Gastroesophageal sphincter (tissue), 3 donors: Measurements from ENCODE around the gene NDOR1.

Experiments
- EP300 ChIP-seq: sonication (generic); formaldehyde crosslinking; IDR thresholded peaks from one replicate; pipeline ENCODE4 v1.6.1; 2017; ENCODE audit warnings: antibody characterized with exemption, mild to moderate bottlenecking
- TF ChIP-seq, protein P1 (sequence below), 4 experiments: fragments of 200-600 bp in 2 of 4; fragments of 450-650 bp in 2 of 4; sonication (generic) in 1 of 4; IDR thresholded peaks; one replicate each; pipeline ENCODE4 v1.5.1; 2017 to 2019; ENCODE audit warnings: antibody characterized with exemption in 4 of 4, mild to moderate bottlenecking in 2 of 4, moderate library complexity in 2 of 4

DNA sequence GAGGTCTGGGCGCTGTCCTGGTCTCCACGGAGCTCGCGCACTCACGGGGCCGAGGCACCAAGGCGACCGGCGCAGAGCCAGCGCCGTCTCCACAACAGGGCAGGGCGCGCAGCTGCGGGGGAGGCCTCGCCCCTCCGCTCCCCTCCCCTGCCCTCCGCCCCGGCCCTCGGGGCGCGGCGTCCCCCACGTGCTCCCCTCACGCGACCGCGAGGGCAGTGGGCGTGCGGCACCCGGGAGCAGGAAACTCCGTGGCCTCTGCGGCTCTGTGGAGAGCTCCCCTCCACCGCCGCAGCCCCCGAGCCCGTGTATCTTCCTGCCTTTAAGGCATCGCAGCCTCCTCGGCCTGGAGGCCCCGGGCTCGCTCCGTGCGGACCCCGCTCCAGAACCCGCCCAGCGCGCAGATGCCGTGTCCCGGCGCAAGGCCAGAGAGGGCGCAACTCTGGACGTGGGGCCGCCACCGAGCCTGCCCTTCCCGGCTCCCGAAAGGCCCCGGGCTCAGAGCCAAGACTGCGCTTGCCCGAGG is 34.9 kb downstream of the NDOR1 start:
- TF ChIP-seq, protein P1, sequence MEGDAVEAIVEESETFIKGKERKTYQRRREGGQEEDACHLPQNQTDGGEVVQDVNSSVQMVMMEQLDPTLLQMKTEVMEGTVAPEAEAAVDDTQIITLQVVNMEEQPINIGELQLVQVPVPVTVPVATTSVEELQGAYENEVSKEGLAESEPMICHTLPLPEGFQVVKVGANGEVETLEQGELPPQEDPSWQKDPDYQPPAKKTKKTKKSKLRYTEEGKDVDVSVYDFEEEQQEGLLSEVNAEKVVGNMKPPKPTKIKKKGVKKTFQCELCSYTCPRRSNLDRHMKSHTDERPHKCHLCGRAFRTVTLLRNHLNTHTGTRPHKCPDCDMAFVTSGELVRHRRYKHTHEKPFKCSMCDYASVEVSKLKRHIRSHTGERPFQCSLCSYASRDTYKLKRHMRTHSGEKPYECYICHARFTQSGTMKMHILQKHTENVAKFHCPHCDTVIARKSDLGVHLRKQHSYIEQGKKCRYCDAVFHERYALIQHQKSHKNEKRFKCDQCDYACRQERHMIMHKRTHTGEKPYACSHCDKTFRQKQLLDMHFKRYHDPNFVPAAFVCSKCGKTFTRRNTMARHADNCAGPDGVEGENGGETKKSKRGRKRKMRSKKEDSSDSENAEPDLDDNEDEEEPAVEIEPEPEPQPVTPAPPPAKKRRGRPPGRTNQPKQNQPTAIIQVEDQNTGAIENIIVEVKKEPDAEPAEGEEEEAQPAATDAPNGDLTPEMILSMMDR (IDR thresholded peaks at IDR 0.05): peak in 1 of 4 experiments; percentile 18
- TF ChIP-seq EP300: no peak
